Astrocyte (in vitro differentiated cells and primary cell): ENCODE data around the gene PCBP3. TPM values are rescaled to one million over a fixed set of nuclear protein-coding genes. Genes with fewer than 3 reads are reported as not detected.

Source experiments
- DNase-seq: peaks from one replicate; pipeline ENCODE4 v3.0.0-alpha.2; 2010; ENCODE audit warnings: low read depth
- FAIRE-seq: peaks from 2 replicates; lab custom pipeline; 2011; peaks lifted over from hg19 to GRCh38; lab: Jason Lieb, UNC
- H2AFZ ChIP-seq: 2 replicates; pipeline ENCODE4 v1.6.0; 2012; ENCODE audit warnings: low read depth, low read length, inconsistent platforms
- H3K27ac ChIP-seq: 2 replicates; pipeline ENCODE4 v1.5.1; 2011; ENCODE audit warnings: low read depth, low read length, inconsistent platforms
- H3K27me3 ChIP-seq: 2 replicates; pipeline ENCODE4 v1.6.0; 2011; ENCODE audit warnings: low read length, inconsistent platforms; ENCODE audit not compliant: insufficient read depth
- H3K36me3 ChIP-seq: 2 replicates; pipeline ENCODE4 v1.5.1; 2011; ENCODE audit warnings: low read length, inconsistent platforms; ENCODE audit not compliant: insufficient read depth
- H3K4me1 ChIP-seq: 2 replicates; pipeline ENCODE4 v1.5.1; 2011; ENCODE audit warnings: low read length, inconsistent platforms; ENCODE audit not compliant: insufficient read depth
- H3K4me2 ChIP-seq: 2 replicates; pipeline ENCODE4 v1.6.0; 2012; ENCODE audit warnings: low read length, inconsistent platforms
- H3K4me3 ChIP-seq: 2 replicates; pipeline ENCODE4 v1.5.1; 2011; ENCODE audit warnings: low read depth, mild to moderate bottlenecking, low read length, inconsistent platforms; ENCODE audit not compliant: insufficient read depth
- H3K79me2 ChIP-seq: 2 replicates; pipeline ENCODE4 v1.6.0; 2012; ENCODE audit warnings: mild to moderate bottlenecking, low read length, inconsistent platforms; ENCODE audit not compliant: insufficient read depth
- H3K9ac ChIP-seq: 2 replicates; pipeline ENCODE4 v1.6.0; 2012; ENCODE audit warnings: mild to moderate bottlenecking, low read length, inconsistent platforms
- H3K9me3 ChIP-seq: 2 replicates; pipeline ENCODE4 v1.5.1; 2012; ENCODE audit warnings: low read depth, mild to moderate bottlenecking, low read length, inconsistent platforms; ENCODE audit not compliant: insufficient read depth
- H4K20me1 ChIP-seq: 2 replicates; pipeline ENCODE4 v1.6.0; 2012; ENCODE audit warnings: low read length, inconsistent platforms; ENCODE audit not compliant: insufficient read depth
- H3K27ac Mint-ChIP-seq: one replicate; pipeline ENCODE4 v1.8.0; 2021; ENCODE audit warnings: mild to moderate bottlenecking, mixed read lengths; ENCODE audit not compliant: unreplicated experiment
- H3K27me3 Mint-ChIP-seq: one replicate; pipeline ENCODE4 v1.8.0; 2021; ENCODE audit warnings: low read depth, mixed read lengths; ENCODE audit not compliant: unreplicated experiment
- H3K36me3 Mint-ChIP-seq: one replicate; pipeline ENCODE4 v1.8.0; 2021; ENCODE audit warnings: low read depth, mixed read lengths; ENCODE audit not compliant: unreplicated experiment
- H3K4me1 Mint-ChIP-seq: one replicate; pipeline ENCODE4 v1.8.0; 2021; ENCODE audit warnings: low read depth, mixed read lengths; ENCODE audit not compliant: unreplicated experiment
- H3K4me3 Mint-ChIP-seq: one replicate; pipeline ENCODE4 v1.8.0; 2021; ENCODE audit warnings: mild to moderate bottlenecking, moderate library complexity, mixed read lengths; ENCODE audit not compliant: unreplicated experiment
- H3K9me3 Mint-ChIP-seq: one replicate; pipeline ENCODE4 v1.8.0; 2021; ENCODE audit warnings: mild to moderate bottlenecking, mixed read lengths; ENCODE audit not compliant: unreplicated experiment
- CTCF ChIP-seq: IDR thresholded peaks from 2 replicates; pipeline ENCODE4 v1.5.1; 2011; ENCODE audit warnings: low read depth, mild to moderate bottlenecking, inconsistent platforms, low read length, moderate library complexity; ENCODE audit not compliant: insufficient read depth
- EZH2 ChIP-seq: IDR thresholded peaks from 2 replicates; pipeline ENCODE4 v1.6.1; 2012; ENCODE audit warnings: mild to moderate bottlenecking, low read length, inconsistent platforms; ENCODE audit not compliant: insufficient read depth
- total RNA-seq: library from RNA; stranded (reverse); gene quantifications from 2 replicates; pipeline ENCODE4 v1.2.1, GENCODE V29; 2021

Gene PCBP3
- total RNA-seq, 1 donor from 2014 or later = 1.8 TPM

- Histone ChIP-seq H3K27me3 (no peaks in the 10 kb centered on the region), H3K36me3 (no peaks in the 10 kb centered on the region), H3K9ac (no peak overlapping the region), H3K9me3 (no peaks in the 10 kb centered on the region), H3K27ac (no peak overlapping the region), H4K20me1 (no peaks in the 10 kb centered on the region), H3K4me1 (peaks cover 26% of the 10 kb centered on the region), H3K4me3 (no peak overlapping the region), H3K79me2 (no peaks in the 10 kb centered on the region), H2AFZ (no peak overlapping the region), H3K4me2 (no peak overlapping the region)
- Mint-ChIP-seq H3K27ac (no peak overlapping the region), H3K4me3 (no peak overlapping the region), H3K27me3 (peaks cover 42% of the 10 kb centered on the region), H3K4me1 (peaks cover 4% of the 10 kb centered on the region), H3K36me3 (peaks cover 4% of the 10 kb centered on the region), H3K9me3 (no peaks in the 10 kb centered on the region)
- FAIRE-seq (no peak), DNase-seq (no peak)
- no peak for TF ChIP-seq CTCF
- TF ChIP-seq EZH2 = no peak
These were observed 234.4 kb downstream of the PCBP3 start for GRCh38 chr21:45877821-45878469.

- Histone ChIP-seq H4K20me1 (no peaks in the 10 kb centered on the region), H2AFZ (no peak overlapping the region), H3K9ac (no peak overlapping the region), H3K4me2 (no peak overlapping the region), H3K9me3 (no peaks in the 10 kb centered on the region), H3K79me2 (no peaks in the 10 kb centered on the region), H3K36me3 (no peaks in the 10 kb centered on the region), H3K27me3 (no peaks in the 10 kb centered on the region), H3K4me3 (no peak overlapping the region), H3K4me1 (peaks cover 16% of the 10 kb centered on the region), H3K27ac (no peak overlapping the region)
- FAIRE-seq = peak; percentile 17
- peak; percentile 45 for DNase-seq
- Mint-ChIP-seq H3K4me1 (peaks cover 3% of the 10 kb centered on the region), H3K4me3 (no peak overlapping the region), H3K36me3 (peaks cover 4% of the 10 kb centered on the region), H3K27me3 (peaks cover 43% of the 10 kb centered on the region), H3K9me3 (no peaks in the 10 kb centered on the region), H3K27ac (peak overlapping the region; percentile 58)
- TF ChIP-seq EZH2 (no peak), CTCF (peak; percentile 63)
These were observed 236.9 kb downstream of the PCBP3 start for GRCh38 chr21:45880097-45881068.
